AML-193 (cell line): ENCODE results near the gene FOXN3.

ENCODE experiments used
- DNase-seq, 2 experiments: peaks; one replicate each; lab custom pipeline; 2025; lab: John Stamatoyannopoulos, UW

Gene FOXN3

DNA sequence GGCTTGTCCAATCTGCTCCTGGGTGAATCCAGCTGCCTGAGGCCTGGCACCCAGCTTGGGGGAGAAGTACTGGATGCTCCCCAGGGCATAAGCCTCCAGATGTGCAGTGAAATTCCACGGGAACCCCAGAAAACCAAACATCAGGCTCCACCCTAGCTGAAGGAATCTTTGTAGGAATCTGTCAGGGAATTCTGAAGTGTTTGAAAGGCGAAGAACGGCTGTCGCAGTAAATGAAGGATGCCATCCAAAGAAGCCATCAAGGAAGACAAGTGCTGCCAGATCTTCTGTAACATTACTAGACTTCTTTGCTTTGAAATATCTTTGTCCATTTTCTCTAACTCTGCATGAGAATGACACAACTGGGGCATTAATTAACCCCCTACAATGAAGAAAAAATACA, 219.4 kb downstream of the FOXN3 start:
- DNase-seq = no peak

DNA sequence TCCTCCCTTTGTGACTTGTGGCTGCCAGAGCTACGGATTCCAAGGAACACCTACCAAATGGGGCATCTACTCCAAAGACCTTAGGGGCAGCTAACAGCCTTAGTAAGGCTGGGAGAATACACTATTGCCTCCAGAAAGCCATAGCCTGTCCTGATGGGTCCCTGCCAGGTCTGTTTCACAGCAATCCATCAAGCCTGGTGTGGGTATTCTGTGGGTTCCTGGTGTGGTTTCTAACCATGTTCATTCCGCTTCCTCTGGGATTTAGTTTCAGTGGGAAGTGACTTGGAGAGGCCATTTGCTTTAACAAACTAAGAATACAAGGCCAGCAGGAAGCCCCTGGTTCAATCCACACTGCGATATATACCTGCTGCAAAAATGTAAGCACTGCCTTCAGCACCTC, 220.5 kb downstream of the FOXN3 start:
- no peak for DNase-seq

GRCh38 chr14:89194376-89194775, 222.7 kb downstream of the FOXN3 start:
- DNase-seq = no peak

GRCh38 chr14:89190765-89191513, 226.1 kb downstream of the FOXN3 start:
- no peak for DNase-seq

GRCh38 chr14:89188492-89188891, 228.5 kb downstream of the FOXN3 start:
- DNase-seq = no peak

DNA sequence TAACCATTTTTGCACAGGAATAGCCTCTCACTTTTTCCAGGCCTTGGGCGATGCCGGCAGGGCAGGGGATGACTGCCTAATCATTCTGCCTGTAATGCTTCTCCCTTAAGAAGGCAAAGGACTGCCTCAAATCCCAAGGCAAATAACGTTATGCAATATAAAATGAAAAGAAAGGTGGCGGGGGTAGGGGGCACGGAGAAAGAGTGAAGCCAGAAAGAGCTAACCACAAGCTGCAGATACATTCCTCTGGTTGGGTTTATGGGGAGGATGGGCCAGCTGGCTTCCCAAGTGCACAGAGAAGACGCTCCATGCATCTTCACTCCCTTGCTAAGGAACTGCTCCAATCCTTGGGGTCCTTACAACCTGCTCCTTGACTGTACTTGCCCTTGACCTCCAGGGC, 229.5 kb downstream of the FOXN3 start:
- DNase-seq = no peak

DNA sequence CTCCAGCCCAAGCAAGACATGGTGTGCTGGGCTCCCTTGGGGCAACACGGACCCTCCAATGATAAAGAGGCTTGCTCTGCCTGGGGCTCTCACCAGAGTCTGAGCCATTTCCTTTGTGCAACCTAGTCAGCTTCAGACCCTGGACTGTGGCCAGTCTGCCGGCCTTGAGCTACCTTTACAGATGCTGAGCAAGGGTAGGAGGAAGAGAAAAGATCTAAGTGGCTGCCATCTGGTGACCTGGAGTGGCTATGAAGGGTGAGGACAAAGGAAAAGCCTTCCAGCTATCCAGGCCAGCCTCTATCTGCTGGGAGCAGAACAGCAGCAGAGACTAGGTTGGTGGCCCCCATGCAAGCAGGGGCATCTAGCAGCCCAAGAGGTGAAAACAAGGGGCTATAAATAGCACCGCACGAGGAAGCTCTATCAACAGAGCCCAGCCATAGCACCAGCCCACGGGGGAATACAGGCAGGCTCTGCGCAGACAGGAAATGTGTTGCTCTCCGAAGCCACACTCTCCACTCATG, 230.1 kb downstream of the FOXN3 start:
- no peak for DNase-seq

GRCh38 chr14:89185919-89186855, 230.8 kb downstream of the FOXN3 start:
- DNase-seq = no peak

DNA sequence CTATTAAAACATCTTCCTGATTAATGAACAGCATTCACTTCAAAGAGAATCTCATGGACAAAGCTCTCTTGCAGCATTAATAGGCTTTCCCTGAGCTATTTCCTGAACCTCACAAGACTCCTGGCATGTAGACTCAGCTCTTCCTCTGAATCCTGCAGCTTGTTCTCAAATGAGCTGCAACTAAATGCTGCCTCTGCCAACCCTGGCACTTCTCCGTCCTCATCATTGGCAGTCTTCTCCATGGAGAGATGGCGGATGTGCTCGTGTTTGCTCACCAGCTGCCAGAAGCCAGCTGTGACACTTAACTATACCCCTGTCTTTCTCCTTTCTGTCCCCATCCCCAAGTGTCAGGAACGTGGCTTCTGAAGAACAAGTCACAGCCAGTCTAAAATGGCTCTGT, 232.1 kb downstream of the FOXN3 start:
- no peak for DNase-seq

DNA sequence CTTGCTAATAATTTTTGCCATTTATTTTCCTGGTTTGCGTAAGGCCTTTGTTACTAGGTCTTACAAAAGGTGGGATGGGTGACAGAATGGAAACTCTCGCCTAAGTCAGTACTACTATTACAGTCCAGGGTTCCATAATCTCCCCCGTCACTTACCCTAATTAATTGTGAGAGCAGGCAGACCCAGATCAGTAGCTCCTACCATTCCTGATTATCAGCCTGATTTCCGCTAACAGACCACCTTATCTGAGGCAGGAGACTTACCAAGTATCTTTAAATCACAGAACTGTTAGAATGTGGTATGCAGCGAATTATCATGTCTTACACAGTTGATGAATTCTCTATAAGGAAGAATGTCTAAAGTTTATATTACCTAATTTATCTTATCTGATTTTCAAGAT, 234.7 kb downstream of the FOXN3 start:
- DNase-seq = no peak

- no peak for DNase-seq
These were observed 236.5 kb downstream of the FOXN3 start for GRCh38 chr14:89180546-89180945.

GRCh38 chr14:89179891-89180404, 237.1 kb downstream of the FOXN3 start:
- DNase-seq = no peak

- no peak for DNase-seq
These were observed 238.1 kb downstream of the FOXN3 start for GRCh38 chr14:89178800-89179535.

DNA sequence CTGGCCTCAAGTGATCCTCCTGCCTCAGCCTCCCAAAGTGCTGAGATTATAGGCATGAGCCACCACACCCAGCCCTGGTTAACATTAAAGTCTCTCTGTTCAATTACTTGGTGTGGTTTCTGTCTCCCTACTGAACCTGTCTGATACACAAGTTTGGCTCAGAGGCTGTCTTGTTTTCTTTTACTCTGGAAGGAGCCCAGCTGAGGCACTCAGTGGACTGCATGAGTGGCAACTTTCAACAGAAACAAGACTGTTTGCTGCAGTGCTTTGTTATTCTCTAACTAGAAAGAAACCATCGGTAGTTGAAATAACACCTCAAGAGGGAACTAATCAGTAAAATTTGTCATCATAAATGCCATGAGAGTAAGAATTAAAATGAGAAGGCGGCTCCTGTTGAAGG, 238.7 kb downstream of the FOXN3 start:
- no peak for DNase-seq

GRCh38 chr14:89175881-89176799, 240.9 kb downstream of the FOXN3 start:
- no peak for DNase-seq

DNA sequence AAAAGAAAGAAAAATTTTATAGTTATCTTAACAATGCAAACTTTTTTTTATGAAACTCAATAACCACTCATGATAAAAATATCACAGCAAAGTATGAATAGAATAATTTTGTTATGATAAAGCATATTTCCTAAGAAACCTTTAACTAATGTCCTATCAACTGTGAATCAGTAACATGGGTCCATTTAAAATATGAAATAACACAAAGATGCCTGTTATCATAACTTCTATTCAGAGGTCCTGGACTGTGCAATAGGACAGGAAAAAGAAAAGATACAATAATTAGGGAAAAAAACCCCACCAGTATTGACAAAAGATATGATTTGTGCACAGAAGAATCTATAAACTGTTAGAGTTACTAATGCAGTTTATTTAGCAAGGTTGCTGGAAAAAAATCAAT, 245.4 kb downstream of the FOXN3 start:
- no peak for DNase-seq

DNA sequence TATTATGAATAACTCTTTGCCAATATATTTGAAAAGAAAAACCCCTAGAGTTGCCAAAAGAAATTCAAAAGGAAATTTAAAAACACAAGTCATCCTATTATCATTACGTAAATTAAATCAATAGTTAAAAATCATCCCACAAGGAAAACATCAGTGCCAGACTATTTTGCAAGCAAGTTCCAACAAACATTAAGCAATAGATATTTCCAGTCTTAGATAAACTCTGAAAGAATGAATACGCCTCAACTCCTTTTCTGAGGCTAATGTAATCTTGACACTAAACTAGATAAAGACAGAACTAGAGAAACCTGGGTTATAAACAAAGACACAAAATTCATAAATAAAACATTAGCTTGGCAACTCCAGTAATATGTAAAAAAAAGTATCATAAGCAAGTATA, 245.9 kb downstream of the FOXN3 start:
- DNase-seq = no peak

DNA sequence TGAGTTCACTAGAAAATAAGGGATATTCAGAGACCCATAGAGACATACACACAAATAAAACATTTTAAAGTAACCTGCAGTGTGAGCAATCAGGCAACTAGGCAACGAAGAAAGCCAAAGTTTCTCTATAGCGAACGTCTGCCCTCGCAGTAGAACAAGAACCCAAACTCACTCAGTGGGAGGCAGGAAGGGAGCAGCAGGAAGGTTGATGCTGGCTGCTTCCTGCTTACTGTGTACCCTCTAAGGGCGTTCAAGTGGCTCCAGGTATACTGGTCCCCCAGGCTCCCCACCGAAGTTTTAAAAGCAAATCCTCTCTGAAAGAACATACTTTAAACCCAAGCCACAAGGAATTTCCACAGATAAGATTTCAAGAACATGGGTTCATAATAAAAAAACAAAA, 249.3 kb downstream of the FOXN3 start:
- no peak for DNase-seq

GRCh38 chr14:89166633-89167032, 250.4 kb downstream of the FOXN3 start:
- no peak for DNase-seq

- DNase-seq = peak; percentile 60 to 64
These were observed 251.5 kb downstream of the FOXN3 start for GRCh38 chr14:89165189-89166181.
